Tibial artery (tissue), 4 donors: Measurements from ENCODE around the gene ANP32E.
"Not testable (repeated sequence)": the region's sequence is repeated elsewhere in the genome, so short reads cannot be mapped to it uniquely, and the experiment has no call there.

Experiments used
- DNase-seq, 2 donors: peaks; one replicate each; pipeline ENCODE4 v3.0.0-alpha.2; 2019
- H3K27ac ChIP-seq, 2 donors: fragments of 200-600 bp; sonication (generic) in 1 of 2; 1 replicate in 1 of 2; 2 replicates in 1 of 2; pipeline ENCODE4 v1.5.1; 2018 to 2019; ENCODE audit warnings: mild to moderate bottlenecking in 1 of 2
- H3K27me3 ChIP-seq, 2 donors: fragments of 200-600 bp; sonication (generic) in 1 of 2; one replicate each; pipeline versions ENCODE4 v1.5.1 to v1.6.0; 2016 to 2019
- H3K36me3 ChIP-seq, 3 donors: fragments of 200-600 bp; sonication (generic) in 2 of 3; one replicate each; pipeline ENCODE4 v1.5.1; 2016 to 2019; ENCODE audit warnings: mild to moderate bottlenecking in 2 of 3
- H3K4me1 ChIP-seq, 4 donors: fragments of 200-600 bp; sonication (generic) in 2 of 4; 1 replicate in 3 of 4; 2 replicates in 1 of 4; pipeline ENCODE4 v1.5.1; 2016 to 2019
- H3K4me3 ChIP-seq, 2 donors: fragments of 200-600 bp; sonication (generic) in 1 of 2; 1 replicate in 1 of 2; 2 replicates in 1 of 2; pipeline ENCODE4 v1.5.1; 2018 to 2019; ENCODE audit warnings: mild to moderate bottlenecking in 2 of 2
- H3K9me3 ChIP-seq, 3 donors: fragments of 200-600 bp; sonication (generic) in 1 of 3; one replicate each; pipeline ENCODE4 v1.5.1; 2016 to 2019
- CTCF ChIP-seq, 2 experiments: fragments of 200-600 bp in 1 of 2; fragments of 450-650 bp in 1 of 2; IDR thresholded peaks; one replicate each; pipeline ENCODE4 v1.5.1; 2017 to 2019; ENCODE audit warnings: antibody characterized with exemption in 2 of 2, mild to moderate bottlenecking in 1 of 2, moderate library complexity in 1 of 2
- intact Hi-C: fragments of 100-400 bp; cut with DNase I; formaldehyde crosslinking; loops from one replicate; pipeline ENCODE4 v1.15.0; 2023; ENCODE audit warnings: low total_unique reads

Gene ANP32E

GRCh38 chr1:150196417-150196816, 39.5 kb downstream of the ANP32E start:
- peaks cover 0 to 12% (median 0%) of the 10 kb centered on the region in 4 donors for H3K4me1 ChIP-seq
- no peak overlapping the region for H3K27ac ChIP-seq
- H3K9me3 ChIP-seq, result no peaks in the 10 kb centered on the region
- no peaks in the 10 kb centered on the region for H3K36me3 ChIP-seq
- no peak for TF ChIP-seq CTCF (IDR thresholded peaks at IDR 0.05)
- no peak overlapping the region for H3K4me3 ChIP-seq
- no peaks in the 10 kb centered on the region for H3K27me3 ChIP-seq
- intact Hi-C loops, result no loop called here
- DNase-seq, result no peak

- no peak overlapping the region for H3K27ac ChIP-seq
- H3K4me3 ChIP-seq, result no peak overlapping the region
- intact Hi-C loops, result no loop called here
Observed at GRCh38 chr1:150194381-150195031, 41.4 kb downstream of the ANP32E start.

GRCh38 chr1:150192012-150192411, 43.9 kb downstream of the ANP32E start:
- no peak for DNase-seq
- no peak overlapping the region for H3K4me3 ChIP-seq
- H3K27ac ChIP-seq, result peak overlapping the region in 1 of 2 donors; percentile 19
- H3K9me3 ChIP-seq, result no peaks in the 10 kb centered on the region
- H3K27me3 ChIP-seq, result no peaks in the 10 kb centered on the region
- intact Hi-C loops, result no loop called here
- no peaks in the 10 kb centered on the region for H3K36me3 ChIP-seq
- TF ChIP-seq CTCF (IDR thresholded peaks at IDR 0.05), result no peak
- peaks cover 0 to 26% (median 4%) of the 10 kb centered on the region in 4 donors for H3K4me1 ChIP-seq

More at GRCh38 chr1:150194381-150195031, 41.4 kb downstream of the ANP32E start:
- Histone ChIP-seq H3K9me3 (no peaks in the 10 kb centered on the region), H3K36me3 (no peaks in the 10 kb centered on the region), H3K4me1 (peaks cover 0 to 14% (median 0%) of the 10 kb centered on the region in 4 donors), H3K27me3 (no peaks in the 10 kb centered on the region)
- DNase-seq, result no peak
- no peak for TF ChIP-seq CTCF (IDR thresholded peaks at IDR 0.05)

- Histone ChIP-seq H3K27ac (peak overlapping the region; percentile 22 to 54), H3K4me1 (peaks cover 0 to 31% (median 6%) of the 10 kb centered on the region in 4 donors), H3K9me3 (no peaks in the 10 kb centered on the region), H3K27me3 (no peaks in the 10 kb centered on the region), H3K4me3 (no peak overlapping the region), H3K36me3 (no peaks in the 10 kb centered on the region)
- no peak for TF ChIP-seq CTCF (IDR thresholded peaks at IDR 0.05)
- intact Hi-C loops, result no loop called here
- no peak for DNase-seq
Observed at GRCh38 chr1:150187560-150187931, 48.4 kb downstream of the ANP32E start.

- intact Hi-C loops, result no loop called here
- no peak for DNase-seq
- Histone ChIP-seq H3K9me3 (no peaks in the 10 kb centered on the region), H3K27me3 (no peaks in the 10 kb centered on the region), H3K27ac (peak overlapping the region; percentile 43 to 54), H3K36me3 (no peaks in the 10 kb centered on the region), H3K4me1 (peaks cover 0 to 26% (median 6%) of the 10 kb centered on the region in 4 donors), H3K4me3 (peak overlapping the region; percentile 31 to 42)
- peak; percentile 47 to 54 for TF ChIP-seq CTCF (IDR thresholded peaks at IDR 0.05)
Observed at GRCh38 chr1:150186789-150187559, 48.9 kb downstream of the ANP32E start.

- DNase-seq, intact Hi-C loops, H3K9me3 ChIP-seq, H3K27me3 ChIP-seq, H3K36me3 ChIP-seq: not testable (repeated sequence)
- Histone ChIP-seq H3K27ac (peak overlapping the region; percentile 43 to 54), H3K4me3 (peak overlapping the region; percentile 31 to 42), H3K4me1 (peaks cover 0 to 21% (median 6%) of the 10 kb centered on the region in 4 donors)
Observed at GRCh38 chr1:150186438-150186788, 49.5 kb downstream of the ANP32E start.
